Esophagus squamous epithelium (tissue), 5 donors: ENCODE results near the gene STK24. TPM values are rescaled to one million over a fixed set of nuclear protein-coding genes. Genes with fewer than 3 reads are reported as not detected.
A peak's percentile ranks its signal among the peaks of the same experiment; 100 is the strongest.

Source experiments
- DNase-seq: peaks from one replicate; lab custom pipeline; 2025; lab: John Stamatoyannopoulos, UW
- H3K27ac ChIP-seq, 4 donors: fragments of 200-600 bp; sonication (generic); one replicate each; pipeline ENCODE4 v1.5.1; 2016 to 2019; ENCODE audit warnings: mild to moderate bottlenecking in 1 of 4
- H3K27me3 ChIP-seq, 4 donors: fragments of 200-600 bp; sonication (generic); 1 replicate in 3 of 4; 2 replicates in 1 of 4; pipeline versions ENCODE4 v1.5.1 to v1.6.0; 2017 to 2021; ENCODE audit warnings: antibody characterized with exemption in 1 of 4
- H3K36me3 ChIP-seq, 3 donors: fragments of 200-600 bp; sonication (generic); one replicate each; pipeline ENCODE4 v1.5.1; 2016 to 2019
- H3K4me1 ChIP-seq, 3 donors: fragments of 200-600 bp; sonication (generic); one replicate each; pipeline ENCODE4 v1.5.1; 2017 to 2019
- H3K4me3 ChIP-seq, 4 donors: fragments of 200-600 bp; sonication (generic); 1 replicate in 3 of 4; 2 replicates in 1 of 4; pipeline ENCODE4 v1.5.1; 2016 to 2019; ENCODE audit warnings: mild to moderate bottlenecking in 2 of 4, moderate library complexity in 1 of 4
- H3K9me3 ChIP-seq, 3 donors: fragments of 200-600 bp; sonication (generic); one replicate each; pipeline ENCODE4 v1.5.1; 2016 to 2019
- POLR2A ChIP-seq, 4 donors: fragments of 450-650 bp; IDR thresholded peaks; one replicate each; pipeline ENCODE4 v1.6.1; 2017; ENCODE audit warnings: antibody characterized with exemption in 4 of 4, mild to moderate bottlenecking in 4 of 4, moderate library complexity in 3 of 4
- WGBS, 2 donors: methylation state at CpG; one replicate each; pipeline ENCODE4 v1.1.5; 2018; 5-methylcytosine and 5-hydroxymethylcytosine counted together
- intact Hi-C: fragments of 100-400 bp; cut with DNase I; formaldehyde crosslinking; loops from one replicate; pipeline ENCODE4 v1.15.0; 2022
- total RNA-seq, 4 donors: library from RNA; depleted of rRNA; stranded (reverse); fragments of >200 nt; gene quantifications; one replicate each; pipeline ENCODE4 v1.1.0, GENCODE V29; 2016
- TF ChIP-seq, protein P1 (sequence below), 6 experiments: fragments of 450-650 bp in 4 of 6; fragments of 200-600 bp in 2 of 6; sonication (generic) in 2 of 6; IDR thresholded peaks; one replicate each; pipeline ENCODE4 v1.5.1; 2016 to 2019; ENCODE audit warnings: antibody characterized with exemption in 6 of 6, mild to moderate bottlenecking in 4 of 6, moderate library complexity in 4 of 6
- donor health status: DM: yes; HTN: yes; CAD: no.

Gene STK24
- total RNA-seq, 4 donors from 2014 or later, result 119 to 156 (median 130) TPM

DNA sequence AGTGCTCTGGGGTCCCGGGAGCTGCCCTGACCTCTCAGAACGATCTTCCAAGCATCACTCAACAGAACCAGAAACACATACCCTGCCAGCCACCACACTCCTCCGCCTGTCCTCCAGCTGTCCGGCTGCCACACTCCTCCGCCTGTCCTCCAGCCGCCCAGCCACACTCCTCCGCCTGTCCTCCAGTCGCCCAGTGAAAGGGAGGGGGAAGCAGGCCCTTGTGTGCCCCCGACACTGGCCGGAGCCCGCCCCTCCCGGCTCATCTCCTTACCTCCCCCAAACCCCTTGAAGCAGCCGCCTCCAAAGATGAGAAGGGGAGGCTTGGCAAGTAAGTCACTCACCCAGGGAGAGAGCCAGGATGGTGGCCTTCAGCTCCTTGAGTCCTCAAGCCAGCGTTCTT is 40.2 kb downstream of the STK24 start:
- no peak for TF ChIP-seq POLR2A (IDR thresholded peaks at IDR 0.05)
- TF ChIP-seq, protein P1, sequence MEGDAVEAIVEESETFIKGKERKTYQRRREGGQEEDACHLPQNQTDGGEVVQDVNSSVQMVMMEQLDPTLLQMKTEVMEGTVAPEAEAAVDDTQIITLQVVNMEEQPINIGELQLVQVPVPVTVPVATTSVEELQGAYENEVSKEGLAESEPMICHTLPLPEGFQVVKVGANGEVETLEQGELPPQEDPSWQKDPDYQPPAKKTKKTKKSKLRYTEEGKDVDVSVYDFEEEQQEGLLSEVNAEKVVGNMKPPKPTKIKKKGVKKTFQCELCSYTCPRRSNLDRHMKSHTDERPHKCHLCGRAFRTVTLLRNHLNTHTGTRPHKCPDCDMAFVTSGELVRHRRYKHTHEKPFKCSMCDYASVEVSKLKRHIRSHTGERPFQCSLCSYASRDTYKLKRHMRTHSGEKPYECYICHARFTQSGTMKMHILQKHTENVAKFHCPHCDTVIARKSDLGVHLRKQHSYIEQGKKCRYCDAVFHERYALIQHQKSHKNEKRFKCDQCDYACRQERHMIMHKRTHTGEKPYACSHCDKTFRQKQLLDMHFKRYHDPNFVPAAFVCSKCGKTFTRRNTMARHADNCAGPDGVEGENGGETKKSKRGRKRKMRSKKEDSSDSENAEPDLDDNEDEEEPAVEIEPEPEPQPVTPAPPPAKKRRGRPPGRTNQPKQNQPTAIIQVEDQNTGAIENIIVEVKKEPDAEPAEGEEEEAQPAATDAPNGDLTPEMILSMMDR (IDR thresholded peaks at IDR 0.05), result no peak
- DNase-seq, result no peak
- no peak overlapping the region for H3K4me3 ChIP-seq
- H3K4me1 ChIP-seq, result peaks cover 21 to 99% (median 54%) of the 10 kb centered on the region in 3 donors
- WGBS, 2 donors, result 95 to 100% methylated on average over 1 to 4 of the region's 14 CpGs
- no peaks in the 10 kb centered on the region for H3K9me3 ChIP-seq
- peak overlapping the region in 1 of 4 donors; percentile 54 for H3K27ac ChIP-seq
- intact Hi-C loops, result no loop called here
- H3K27me3 ChIP-seq, result no peaks in the 10 kb centered on the region
- H3K36me3 ChIP-seq, result peaks cover 0 to 19% (median 0%) of the 10 kb centered on the region in 3 donors

DNA sequence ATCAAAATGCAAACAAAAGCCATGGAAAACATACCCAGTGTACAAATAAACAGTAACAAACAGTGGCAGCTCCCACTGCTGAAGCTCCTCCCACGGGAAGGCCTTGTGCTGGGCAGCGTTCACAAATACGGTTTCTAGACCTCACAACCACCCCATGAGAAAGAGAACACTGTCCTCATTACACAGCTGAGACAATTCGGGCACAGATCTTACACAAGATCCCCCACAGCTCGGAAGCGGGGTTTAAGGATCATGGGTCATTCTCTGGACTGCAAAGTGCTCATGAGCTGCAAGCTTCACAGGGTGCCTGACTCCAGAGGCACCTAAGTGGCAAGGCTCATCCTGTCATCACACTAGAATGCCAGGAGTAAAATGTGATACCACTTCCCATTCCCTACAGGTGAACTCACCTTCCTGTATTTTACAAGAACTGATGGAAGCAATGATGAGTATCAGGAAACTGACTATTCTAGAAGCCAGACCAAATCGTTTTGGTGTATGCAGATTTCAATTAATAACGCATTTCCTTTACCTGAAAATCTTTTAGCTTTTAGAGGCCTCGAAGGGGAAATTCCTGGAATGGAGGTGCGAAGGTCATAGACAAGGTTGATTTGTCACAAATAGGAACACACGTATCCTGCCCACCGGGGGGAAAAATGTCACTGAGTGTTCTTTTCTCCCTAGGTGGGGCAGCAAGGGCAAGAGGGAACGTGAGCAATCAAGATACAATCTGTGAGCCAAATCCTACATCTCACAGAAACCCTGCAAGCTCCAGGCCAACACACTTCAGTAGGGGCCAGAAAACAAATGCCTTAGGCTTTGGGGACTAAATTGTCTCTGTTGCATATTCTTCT is 41.2 kb downstream of the STK24 start:
- peaks cover 0 to 19% (median 0%) of the 10 kb centered on the region in 3 donors for H3K36me3 ChIP-seq
- DNase-seq, result no peak
- H3K27me3 ChIP-seq, result no peaks in the 10 kb centered on the region
- H3K4me1 ChIP-seq, result peaks cover 19 to 98% (median 44%) of the 10 kb centered on the region in 3 donors
- 41 to 48% methylated on average over 11 to 13 of the region's 13 CpGs for WGBS, 2 donors
- no peak overlapping the region for H3K4me3 ChIP-seq
- H3K27ac ChIP-seq, result peak overlapping the region in 1 of 4 donors; percentile 54
- no peaks in the 10 kb centered on the region for H3K9me3 ChIP-seq
- no peak for TF ChIP-seq POLR2A (IDR thresholded peaks at IDR 0.05)
- TF ChIP-seq, protein P1 (IDR thresholded peaks at IDR 0.05), result no peak
- intact Hi-C loops, result no loop called here

DNA sequence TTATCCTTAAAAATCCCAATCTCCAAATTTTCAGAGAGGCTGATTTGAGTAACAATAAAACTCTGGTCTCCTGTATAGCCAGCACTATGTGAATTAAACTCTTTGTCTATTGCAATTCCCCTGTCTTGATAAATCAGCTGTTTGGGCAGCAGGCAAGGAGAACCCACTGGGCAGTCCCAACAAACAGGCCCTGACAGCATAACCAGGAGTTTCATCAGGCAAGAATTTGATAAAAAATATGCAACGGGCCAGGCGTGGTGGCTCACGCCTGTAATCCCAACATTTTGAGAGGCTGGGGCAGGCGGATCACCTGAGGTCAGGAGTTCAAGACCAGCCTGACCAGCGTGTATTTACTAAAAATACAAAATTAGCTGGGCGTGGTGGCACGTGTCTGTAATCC is 42.1 kb downstream of the STK24 start:
- Histone ChIP-seq H3K4me3 (no peak overlapping the region), H3K36me3 (peaks cover 0 to 19% (median 0%) of the 10 kb centered on the region in 3 donors), H3K27ac (peak overlapping the region in 3 of 4 donors; percentile 1 to 12 (median 4)), H3K9me3 (no peaks in the 10 kb centered on the region), H3K4me1 (peaks cover 19 to 98% (median 41%) of the 10 kb centered on the region in 3 donors), H3K27me3 (no peaks in the 10 kb centered on the region)
- TF ChIP-seq, protein P1 (IDR thresholded peaks at IDR 0.05), result no peak
- no peak for TF ChIP-seq POLR2A (IDR thresholded peaks at IDR 0.05)
- intact Hi-C loops, result no loop called here
- no peak for DNase-seq
- WGBS, 2 donors, result 68 to 77% methylated on average over 6 to 7 of the region's 7 CpGs

DNA sequence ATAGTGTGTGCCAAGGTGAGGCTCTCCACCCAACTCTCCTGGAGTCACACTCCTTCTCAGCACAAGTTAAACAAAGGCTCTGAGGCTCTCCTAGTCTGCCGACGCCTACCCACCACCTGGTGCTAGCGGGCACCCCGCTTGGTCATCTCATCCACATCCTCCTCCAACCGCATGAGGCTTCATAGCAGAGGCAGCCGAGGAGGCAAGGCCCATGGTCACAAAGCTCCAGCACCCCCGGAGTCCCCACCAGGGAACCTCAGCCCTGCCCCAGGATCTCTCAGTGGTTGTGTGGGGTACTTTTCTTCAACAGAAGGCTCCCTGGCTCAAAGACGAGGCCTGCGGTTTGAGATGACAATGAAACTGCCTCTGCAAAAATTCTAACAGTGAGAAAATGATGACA is 43.0 kb downstream of the STK24 start:
- no peaks in the 10 kb centered on the region for H3K27me3 ChIP-seq
- TF ChIP-seq, protein P1 (IDR thresholded peaks at IDR 0.05), result no peak
- no peak for TF ChIP-seq POLR2A (IDR thresholded peaks at IDR 0.05)
- intact Hi-C loops, result no loop called here
- H3K4me1 ChIP-seq, result peaks cover 19 to 98% (median 49%) of the 10 kb centered on the region in 3 donors
- 63 to 73% methylated on average over 2 to 4 of the region's 9 CpGs for WGBS, 2 donors
- no peak overlapping the region for H3K4me3 ChIP-seq
- no peak overlapping the region for H3K27ac ChIP-seq
- DNase-seq, result no peak
- H3K9me3 ChIP-seq, result no peaks in the 10 kb centered on the region
- peaks cover 0 to 16% (median 0%) of the 10 kb centered on the region in 3 donors for H3K36me3 ChIP-seq

DNA sequence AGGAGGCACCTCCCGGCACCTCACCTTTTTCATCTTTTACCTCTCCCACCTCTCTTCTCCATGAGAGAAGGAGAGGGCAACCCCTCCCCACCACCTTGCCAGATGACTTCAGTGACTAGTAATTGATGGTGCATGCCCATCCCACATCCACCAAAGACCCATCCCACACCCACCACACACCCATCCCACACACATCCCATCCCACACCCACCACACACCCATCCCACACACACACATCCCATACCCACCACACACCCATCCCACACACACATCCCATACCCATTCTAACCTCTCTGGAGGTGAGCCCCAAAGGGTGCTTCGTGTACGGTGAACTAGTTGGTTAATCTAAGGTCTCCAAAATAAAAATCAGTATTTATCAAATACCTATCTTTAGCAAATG is 44.7 kb downstream of the STK24 start:
- H3K4me3 ChIP-seq, result no peak overlapping the region
- H3K4me1 ChIP-seq, result peaks cover 19 to 94% (median 51%) of the 10 kb centered on the region in 3 donors
- H3K27me3 ChIP-seq, result no peaks in the 10 kb centered on the region
- no peak for DNase-seq
- H3K27ac ChIP-seq, result no peak overlapping the region
- 89 to 91% methylated on average over 3 of the region's 3 CpGs for WGBS, 2 donors
- peaks cover 0 to 11% (median 0%) of the 10 kb centered on the region in 3 donors for H3K36me3 ChIP-seq
- intact Hi-C loops, result no loop called here
- no peaks in the 10 kb centered on the region for H3K9me3 ChIP-seq
- no peak for TF ChIP-seq POLR2A (IDR thresholded peaks at IDR 0.05)
- TF ChIP-seq, protein P1 (IDR thresholded peaks at IDR 0.05), result no peak
